Pancreas (tissue), 10 donors: ENCODE data around the gene ATP8B4. TPM values are rescaled to one million over a fixed set of nuclear protein-coding genes. Genes with fewer than 3 reads are reported as not detected.

Source experiments
- ATAC-seq, 4 donors: fragments of 200-7000 bp; cut with Tn5 transposase; one replicate each; pipeline versions ENCODE4 v1.8.0 to v1.9.1; 2020; ENCODE audit warnings: mild to moderate bottlenecking in 4 of 4, moderate library complexity in 4 of 4
- DNase-seq, 6 donors: peaks; one replicate each; pipeline ENCODE4 v3.0.0-alpha.2; 2020
- FAIRE-seq: peaks from 2 replicates; lab custom pipeline; 2012; peaks lifted over from hg19 to GRCh38; lab: Jason Lieb, UNC
- H3K27ac ChIP-seq, 4 donors: fragments of 200-600 bp; sonication (generic); 1 replicate in 3 of 4; 2 replicates in 1 of 4; pipeline versions ENCODE4 v1.5.0 to v1.8.0; 2020
- H3K27me3 ChIP-seq, 4 donors: fragments of 200-600 bp; one replicate each; pipeline ENCODE4 v1.8.0; 2021
- H3K36me3 ChIP-seq, 3 donors: fragments of 200-600 bp; sonication (generic) in 1 of 3; one replicate each; pipeline versions ENCODE4 v1.5.0 to v1.8.0; 2020 to 2021
- H3K4me1 ChIP-seq, 3 donors: fragments of 200-600 bp; one replicate each; pipeline ENCODE4 v1.8.0; 2021
- H3K4me3 ChIP-seq, 4 donors: fragments of 200-600 bp; sonication (generic) in 2 of 4; one replicate each; pipeline versions ENCODE4 v1.5.0 to v1.8.0; 2020 to 2021
- H3K9me3 ChIP-seq, 4 donors: fragments of 200-600 bp; one replicate each; pipeline ENCODE4 v1.8.0; 2021
- WGBS, 2 donors: extraction: QIAGEN DNeasy Blood & Tissue Kit; methylation state at CpG; one replicate each; pipeline ENCODE4 v1.1.7; 2013; 5-methylcytosine and 5-hydroxymethylcytosine counted together
- intact Hi-C, 3 donors: fragments of 100-400 bp; cut with DNase I; formaldehyde crosslinking; loops; one replicate each; pipeline versions ENCODE4 v1.11.1 to v1.14.2; 2022
- polyA plus RNA-seq, 2 donors: library from polyadenylated mRNA; stranded (reverse); fragments of 200-250 nt; gene quantifications; one replicate each; pipeline ENCODE4 v1.2.3, GENCODE V29; 2013
- total RNA-seq, 6 donors: library from RNA; stranded (reverse); fragmentation: NEBNext Ultra II Directional in 4 of 6; extraction: Animal tissue kit (Norgen Biotek cat#: 25700) in 4 of 6; gene quantifications; one replicate each; pipeline versions ENCODE4 v1.2.1 to v1.2.4, GENCODE V29; 2021 to 2023
- TF ChIP-seq, protein P1 (sequence below), 4 donors: fragments of 200-600 bp; sonication (generic) in 3 of 4; IDR thresholded peaks; one replicate each; pipeline versions ENCODE4 v1.5.0 to v1.8.0; 2021; ENCODE audit warnings: antibody characterized with exemption in 4 of 4
- donor health status: healthy with polysubstance abuse.
- donor health status: DM: no; HTN: no; CAD: no; lungs with moderate emphysema.
- donor health status: DM: no; HTN: no; CAD: no.
- donor health status: control.
- donor health status: control.
- donor health status: Bipolar disorder and iron deficiency.
- donor health status: DM: yes; HTN: yes; CAD: no.
- donor health status: DM: no; HTN: no; CAD: no.
- donor health status: DM: no; HTN: no; CAD: no.
- donor health status: DM: yes; HTN: yes; CAD: no.

The ATP8B4 gene
- total and polyA plus RNA-seq, 8 donors = 0.55 to 5.3 (median 0.97) TPM

GRCh38 chr15:49900006-49900902, 218.8 kb downstream of the ATP8B4 start:
- H3K36me3 ChIP-seq = no peaks in the 10 kb centered on the region
- H3K4me3 ChIP-seq = no peak overlapping the region
- H3K27me3 ChIP-seq = no peaks in the 10 kb centered on the region
- intact Hi-C loops = no loop called here
- 68 to 72% methylated on average over 5 of the region's 5 CpGs for WGBS, 2 donors
- no peaks in the 10 kb centered on the region for H3K4me1 ChIP-seq
- no peak for ATAC-seq
- no peak overlapping the region for H3K27ac ChIP-seq
- no peak for DNase-seq
- no peak for FAIRE-seq
- TF ChIP-seq, protein P1, sequence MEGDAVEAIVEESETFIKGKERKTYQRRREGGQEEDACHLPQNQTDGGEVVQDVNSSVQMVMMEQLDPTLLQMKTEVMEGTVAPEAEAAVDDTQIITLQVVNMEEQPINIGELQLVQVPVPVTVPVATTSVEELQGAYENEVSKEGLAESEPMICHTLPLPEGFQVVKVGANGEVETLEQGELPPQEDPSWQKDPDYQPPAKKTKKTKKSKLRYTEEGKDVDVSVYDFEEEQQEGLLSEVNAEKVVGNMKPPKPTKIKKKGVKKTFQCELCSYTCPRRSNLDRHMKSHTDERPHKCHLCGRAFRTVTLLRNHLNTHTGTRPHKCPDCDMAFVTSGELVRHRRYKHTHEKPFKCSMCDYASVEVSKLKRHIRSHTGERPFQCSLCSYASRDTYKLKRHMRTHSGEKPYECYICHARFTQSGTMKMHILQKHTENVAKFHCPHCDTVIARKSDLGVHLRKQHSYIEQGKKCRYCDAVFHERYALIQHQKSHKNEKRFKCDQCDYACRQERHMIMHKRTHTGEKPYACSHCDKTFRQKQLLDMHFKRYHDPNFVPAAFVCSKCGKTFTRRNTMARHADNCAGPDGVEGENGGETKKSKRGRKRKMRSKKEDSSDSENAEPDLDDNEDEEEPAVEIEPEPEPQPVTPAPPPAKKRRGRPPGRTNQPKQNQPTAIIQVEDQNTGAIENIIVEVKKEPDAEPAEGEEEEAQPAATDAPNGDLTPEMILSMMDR (IDR thresholded peaks at IDR 0.05) = no peak
- no peaks in the 10 kb centered on the region for H3K9me3 ChIP-seq

- FAIRE-seq = no peak
Measured at GRCh38 chr15:49898575-49899283, 220.3 kb downstream of the ATP8B4 start.

GRCh38 chr15:49898097-49898496, 220.9 kb downstream of the ATP8B4 start:
- FAIRE-seq (no peak), ATAC-seq (no peak), DNase-seq (no peak)
- TF ChIP-seq, protein P1 (IDR thresholded peaks at IDR 0.05) = no peak
- no peaks in the 10 kb centered on the region for H3K9me3 ChIP-seq
- H3K4me1 ChIP-seq = no peaks in the 10 kb centered on the region
- H3K4me3 ChIP-seq = no peak overlapping the region
- H3K36me3 ChIP-seq = no peaks in the 10 kb centered on the region
- intact Hi-C loops = no loop called here
- H3K27me3 ChIP-seq = no peaks in the 10 kb centered on the region
- H3K27ac ChIP-seq = no peak overlapping the region

More at GRCh38 chr15:49898575-49899283, 220.3 kb downstream of the ATP8B4 start:
- Histone ChIP-seq H3K4me3 (no peak overlapping the region), H3K36me3 (no peaks in the 10 kb centered on the region), H3K27ac (no peak overlapping the region), H3K4me1 (no peaks in the 10 kb centered on the region), H3K9me3 (no peaks in the 10 kb centered on the region), H3K27me3 (no peaks in the 10 kb centered on the region)
- intact Hi-C loops = no loop called here
- WGBS, 2 donors = 88 to 95% methylated on average over 2 of the region's 2 CpGs
- TF ChIP-seq, protein P1 (IDR thresholded peaks at IDR 0.05) = no peak
- no peak for ATAC-seq
- DNase-seq = no peak

- Histone ChIP-seq H3K9me3 (no peaks in the 10 kb centered on the region), H3K4me3 (no peak overlapping the region), H3K27ac (no peak overlapping the region), H3K36me3 (no peaks in the 10 kb centered on the region), H3K4me1 (no peaks in the 10 kb centered on the region), H3K27me3 (no peaks in the 10 kb centered on the region)
- ATAC-seq (no peak), FAIRE-seq (no peak), DNase-seq (no peak)
- TF ChIP-seq, protein P1 (IDR thresholded peaks at IDR 0.05) = no peak
- intact Hi-C loops = no loop called here
- 57 to 60% methylated on average over 6 of the region's 6 CpGs for WGBS, 2 donors
Measured at GRCh38 chr15:49895347-49896223, 223.4 kb downstream of the ATP8B4 start.
